LNCAP (cell line): ENCODE measurements around the gene FAM161A.

Experiments used
- TF ChIP-seq, protein P1 (sequence below): fragments of 450-650 bp; IDR thresholded peaks from 2 replicates; pipeline ENCODE4 v1.5.1; 2017; ENCODE audit warnings: mild to moderate bottlenecking

The FAM161A gene

GRCh38 chr2:61793389-61793836, 60.4 kb downstream of the FAM161A start:
- TF ChIP-seq, protein P1, sequence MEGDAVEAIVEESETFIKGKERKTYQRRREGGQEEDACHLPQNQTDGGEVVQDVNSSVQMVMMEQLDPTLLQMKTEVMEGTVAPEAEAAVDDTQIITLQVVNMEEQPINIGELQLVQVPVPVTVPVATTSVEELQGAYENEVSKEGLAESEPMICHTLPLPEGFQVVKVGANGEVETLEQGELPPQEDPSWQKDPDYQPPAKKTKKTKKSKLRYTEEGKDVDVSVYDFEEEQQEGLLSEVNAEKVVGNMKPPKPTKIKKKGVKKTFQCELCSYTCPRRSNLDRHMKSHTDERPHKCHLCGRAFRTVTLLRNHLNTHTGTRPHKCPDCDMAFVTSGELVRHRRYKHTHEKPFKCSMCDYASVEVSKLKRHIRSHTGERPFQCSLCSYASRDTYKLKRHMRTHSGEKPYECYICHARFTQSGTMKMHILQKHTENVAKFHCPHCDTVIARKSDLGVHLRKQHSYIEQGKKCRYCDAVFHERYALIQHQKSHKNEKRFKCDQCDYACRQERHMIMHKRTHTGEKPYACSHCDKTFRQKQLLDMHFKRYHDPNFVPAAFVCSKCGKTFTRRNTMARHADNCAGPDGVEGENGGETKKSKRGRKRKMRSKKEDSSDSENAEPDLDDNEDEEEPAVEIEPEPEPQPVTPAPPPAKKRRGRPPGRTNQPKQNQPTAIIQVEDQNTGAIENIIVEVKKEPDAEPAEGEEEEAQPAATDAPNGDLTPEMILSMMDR: peak; percentile 55

DNA sequence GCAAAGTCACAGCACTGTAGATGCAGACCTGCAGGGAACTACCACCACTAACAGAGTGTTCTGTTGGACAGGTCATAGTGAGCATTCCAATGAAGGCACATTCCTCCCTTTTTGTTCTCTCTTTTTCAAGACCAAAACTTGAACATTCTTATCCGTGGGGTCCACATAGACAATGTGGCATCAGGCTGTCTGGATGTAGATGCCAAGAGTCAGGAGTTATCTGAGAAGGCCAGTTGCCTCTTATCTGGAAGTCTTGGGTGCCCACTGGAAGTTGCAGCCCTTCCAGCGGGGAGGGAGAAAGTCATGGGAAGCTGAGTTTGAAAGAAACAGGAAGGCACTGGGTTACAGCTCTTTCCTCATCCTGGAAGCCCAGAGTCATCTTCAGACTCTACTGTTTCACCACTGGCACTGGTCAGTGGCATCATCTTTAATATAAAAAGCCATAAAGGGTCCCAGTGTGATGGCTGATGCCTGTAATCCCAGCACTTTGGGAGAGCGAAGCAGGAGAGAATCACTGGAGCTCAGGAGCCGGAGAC, 61.4 kb downstream of the FAM161A start:
- TF ChIP-seq, protein P1: no peak

DNA sequence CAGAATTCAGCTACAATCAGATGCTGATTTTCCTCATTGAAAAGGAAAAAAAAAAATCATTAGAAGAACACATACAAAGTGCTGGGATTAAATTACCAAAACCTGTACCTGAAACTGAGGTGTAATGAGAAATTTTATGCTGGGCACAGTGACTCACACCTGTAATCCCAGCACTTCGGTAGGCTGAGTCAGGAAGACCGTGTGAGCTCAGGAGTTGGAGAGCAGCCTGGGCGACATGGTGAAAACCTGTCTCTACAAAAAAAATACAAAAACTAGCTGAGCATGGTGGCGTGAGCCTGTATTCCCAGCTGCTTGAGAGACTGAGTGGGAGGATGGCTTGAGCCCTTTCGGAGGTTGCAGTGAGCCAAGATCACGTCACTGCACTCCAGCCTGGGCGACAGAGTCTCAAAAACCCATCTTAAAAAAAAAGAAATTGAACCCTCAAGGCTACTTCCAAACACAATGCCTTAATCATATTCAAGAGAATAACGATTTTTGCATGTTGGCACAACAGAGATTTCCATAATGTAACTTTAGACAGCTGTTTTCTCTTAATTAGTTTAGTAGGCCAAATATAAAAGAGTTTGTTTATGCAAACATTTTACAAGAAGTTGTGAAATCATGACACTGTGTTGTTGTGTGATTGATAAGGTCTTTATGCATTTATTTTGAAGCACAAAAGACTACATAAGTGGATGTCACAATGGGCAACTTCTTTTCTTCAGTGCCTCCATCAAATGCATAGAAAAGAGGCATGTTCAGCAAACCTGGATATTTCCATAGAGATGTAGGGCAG, 63.9 kb downstream of the FAM161A start:
- TF ChIP-seq, protein P1: no peak

DNA sequence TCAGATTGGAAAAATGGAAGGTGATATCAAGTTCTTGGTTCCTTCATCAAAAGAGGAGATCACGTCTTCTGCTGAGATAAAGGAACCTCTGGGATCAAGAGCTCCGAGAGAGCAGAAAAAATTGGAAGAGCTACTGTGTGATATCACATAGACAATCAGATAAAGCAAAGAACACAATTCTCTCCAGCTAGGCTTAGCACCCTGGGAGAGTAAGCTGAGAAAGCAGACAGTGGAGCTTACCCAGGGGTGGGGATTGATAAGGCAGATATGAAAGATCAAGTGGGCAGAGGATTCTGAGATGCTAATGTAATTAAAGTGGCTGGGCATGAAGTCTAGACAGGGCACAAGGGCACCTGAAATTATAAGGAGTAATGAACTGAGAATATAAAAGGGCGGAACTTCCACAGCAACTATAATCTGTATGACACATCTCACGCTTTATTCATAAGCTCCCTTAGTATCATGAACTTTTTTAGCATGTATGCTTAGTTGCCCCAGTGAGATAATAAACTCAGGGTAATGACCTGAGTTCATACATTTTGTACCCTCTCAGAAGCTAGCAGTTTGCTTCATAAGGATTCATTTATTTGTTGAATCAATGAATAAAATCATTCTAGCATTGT, 65.8 kb downstream of the FAM161A start:
- TF ChIP-seq, protein P1: no peak

DNA sequence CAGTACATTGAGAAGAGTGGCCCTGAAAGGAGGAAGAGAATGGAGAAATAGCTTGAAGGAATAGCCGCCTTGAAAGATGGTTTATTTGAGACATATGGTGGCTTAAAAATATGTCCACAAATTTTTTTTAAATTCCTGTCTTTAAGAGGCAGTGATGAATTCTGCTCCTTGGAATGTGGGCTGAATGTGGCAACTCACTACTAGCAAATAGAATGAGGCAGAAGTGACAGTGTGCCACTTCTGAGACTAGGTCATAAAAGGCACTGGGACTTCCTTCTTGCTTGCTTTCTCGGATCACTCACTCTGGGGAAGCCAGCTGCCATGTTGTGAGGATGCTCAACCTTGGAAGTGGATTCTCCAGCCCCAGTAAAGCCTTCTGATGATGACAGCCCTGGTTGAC, 67.0 kb downstream of the FAM161A start:
- TF ChIP-seq, protein P1: no peak

GRCh38 chr2:61785583-61785982, 68.3 kb downstream of the FAM161A start:
- TF ChIP-seq, protein P1: no peak

DNA sequence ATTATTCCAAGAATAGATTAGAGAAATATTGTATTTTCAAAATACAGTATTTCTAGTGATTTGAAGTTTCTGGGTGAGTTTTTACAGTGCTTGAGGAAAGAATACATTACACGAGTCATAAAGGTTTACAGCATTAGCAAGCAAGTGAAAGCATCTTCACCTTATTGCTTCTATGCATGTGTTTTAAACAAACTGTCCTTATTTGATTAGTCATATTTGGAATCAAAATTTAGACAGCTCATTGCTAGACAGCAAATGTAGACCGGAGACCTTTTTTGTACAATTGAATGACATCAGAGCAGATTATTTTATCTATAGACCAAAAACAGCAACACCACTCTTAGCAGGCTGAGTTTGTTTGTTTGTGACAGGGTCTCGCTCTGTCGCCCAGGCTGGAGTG, 69.2 kb downstream of the FAM161A start:
- TF ChIP-seq, protein P1: no peak
